ENCODE results near the gene PIAS4.

The PIAS4 gene

DNA sequence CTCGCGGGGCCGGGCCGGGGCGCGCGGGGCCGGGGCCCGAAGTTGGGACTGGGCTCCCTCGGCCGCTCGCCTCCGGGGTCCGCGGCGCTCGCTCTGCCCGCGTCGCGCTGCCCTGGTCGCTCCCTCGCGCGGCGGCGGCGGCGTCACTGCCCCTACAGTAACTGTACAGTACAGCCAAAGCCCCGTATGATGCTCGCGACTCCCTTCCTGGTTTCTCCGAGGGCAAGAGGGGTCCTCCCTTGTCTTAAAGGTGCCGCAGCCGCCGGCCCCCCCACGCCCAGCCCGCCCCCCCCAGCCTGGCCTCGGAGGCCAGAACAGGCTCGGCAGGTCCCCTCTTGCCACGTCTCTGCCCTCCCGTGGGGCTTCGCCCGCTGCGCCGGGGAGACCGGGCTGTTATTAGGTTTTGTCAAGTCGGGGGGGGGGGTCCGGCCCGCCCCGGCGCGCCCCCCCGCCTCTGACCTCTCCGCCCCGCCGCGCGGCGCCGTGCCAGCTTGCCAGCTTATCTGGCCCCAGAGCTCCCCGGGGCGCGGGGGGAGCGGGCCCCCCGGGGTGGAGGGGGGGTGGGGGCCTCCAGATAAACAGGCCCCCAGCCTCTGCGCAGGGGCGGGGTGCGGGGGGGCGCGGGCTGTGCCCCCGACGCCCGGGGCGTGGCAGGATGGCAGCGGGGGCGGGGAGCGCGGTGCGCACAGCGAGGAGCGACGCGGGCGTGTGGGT, 59.3 kb downstream of the PIAS4 start, which contains the start of gene ZBTB7A:
TSS of gene ZBTB7A (minus strand) at position 218 of the 714 bp plus-strand sequence. CDS start 11,667 bp downstream, outside the sequence.
- peak; percentile 89 for DNase-seq
- Histone ChIP-seq H3K4me1 (no peaks in the 10 kb centered on the region), H3K9me3 (no peaks in the 10 kb centered on the region), H3K36me3 (peaks cover 19% of the 10 kb centered on the region), H3K4me3 (ENCODE audit: low read depth, low read length) (peak within 1 kb of the TSS; percentile 69), H3K27me3 (no peaks in the 10 kb centered on the region)
- TF ChIP-seq, protein P1, sequence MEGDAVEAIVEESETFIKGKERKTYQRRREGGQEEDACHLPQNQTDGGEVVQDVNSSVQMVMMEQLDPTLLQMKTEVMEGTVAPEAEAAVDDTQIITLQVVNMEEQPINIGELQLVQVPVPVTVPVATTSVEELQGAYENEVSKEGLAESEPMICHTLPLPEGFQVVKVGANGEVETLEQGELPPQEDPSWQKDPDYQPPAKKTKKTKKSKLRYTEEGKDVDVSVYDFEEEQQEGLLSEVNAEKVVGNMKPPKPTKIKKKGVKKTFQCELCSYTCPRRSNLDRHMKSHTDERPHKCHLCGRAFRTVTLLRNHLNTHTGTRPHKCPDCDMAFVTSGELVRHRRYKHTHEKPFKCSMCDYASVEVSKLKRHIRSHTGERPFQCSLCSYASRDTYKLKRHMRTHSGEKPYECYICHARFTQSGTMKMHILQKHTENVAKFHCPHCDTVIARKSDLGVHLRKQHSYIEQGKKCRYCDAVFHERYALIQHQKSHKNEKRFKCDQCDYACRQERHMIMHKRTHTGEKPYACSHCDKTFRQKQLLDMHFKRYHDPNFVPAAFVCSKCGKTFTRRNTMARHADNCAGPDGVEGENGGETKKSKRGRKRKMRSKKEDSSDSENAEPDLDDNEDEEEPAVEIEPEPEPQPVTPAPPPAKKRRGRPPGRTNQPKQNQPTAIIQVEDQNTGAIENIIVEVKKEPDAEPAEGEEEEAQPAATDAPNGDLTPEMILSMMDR (IDR thresholded peaks at IDR 0.05; ENCODE audit: low read depth, low read length), result no peak

DNA sequence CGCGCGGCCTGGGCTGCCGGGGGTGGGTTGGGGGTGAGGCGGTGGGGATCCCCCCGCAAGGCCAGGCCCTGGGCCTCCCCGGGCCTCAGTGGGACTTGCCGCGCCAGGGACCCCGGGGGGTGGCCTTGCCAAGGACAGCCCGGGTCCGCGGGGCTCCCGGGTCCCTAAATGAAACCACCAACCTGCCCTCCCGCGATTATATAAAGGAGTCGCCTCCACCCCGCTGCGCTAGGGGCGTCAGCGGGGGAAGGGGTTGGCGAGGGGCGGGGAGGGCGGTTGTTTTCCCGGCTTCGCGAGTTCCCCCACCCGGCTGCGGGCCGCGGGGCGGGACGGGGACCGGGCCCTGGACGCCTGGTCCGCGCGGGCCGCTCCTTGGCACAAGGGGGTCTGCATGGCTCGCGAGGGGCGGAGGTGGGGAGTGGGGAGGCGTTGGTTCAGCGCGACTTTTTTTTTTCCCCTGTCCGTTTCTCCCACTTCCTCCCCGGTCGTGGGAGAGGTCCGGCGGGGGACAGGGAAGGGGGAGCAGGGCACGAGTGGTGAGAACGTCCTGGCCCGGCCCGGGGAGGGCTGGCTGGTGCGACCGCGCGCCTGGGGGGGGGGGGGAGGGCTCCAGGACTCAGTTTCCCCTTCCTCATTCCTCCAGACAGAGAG, 60.0 kb downstream of the PIAS4 start:
- peaks cover 12% of the 10 kb centered on the region for H3K36me3 ChIP-seq
- TF ChIP-seq, protein P1 (IDR thresholded peaks at IDR 0.05; ENCODE audit: low read depth, low read length), result no peak
- DNase-seq, result peak; percentile 52
- peak overlapping the region; percentile 69 for H3K4me3 ChIP-seq (ENCODE audit: low read depth, low read length)
- no peaks in the 10 kb centered on the region for H3K27me3 ChIP-seq
- no peaks in the 10 kb centered on the region for H3K4me1 ChIP-seq
- no peaks in the 10 kb centered on the region for H3K9me3 ChIP-seq

DNA sequence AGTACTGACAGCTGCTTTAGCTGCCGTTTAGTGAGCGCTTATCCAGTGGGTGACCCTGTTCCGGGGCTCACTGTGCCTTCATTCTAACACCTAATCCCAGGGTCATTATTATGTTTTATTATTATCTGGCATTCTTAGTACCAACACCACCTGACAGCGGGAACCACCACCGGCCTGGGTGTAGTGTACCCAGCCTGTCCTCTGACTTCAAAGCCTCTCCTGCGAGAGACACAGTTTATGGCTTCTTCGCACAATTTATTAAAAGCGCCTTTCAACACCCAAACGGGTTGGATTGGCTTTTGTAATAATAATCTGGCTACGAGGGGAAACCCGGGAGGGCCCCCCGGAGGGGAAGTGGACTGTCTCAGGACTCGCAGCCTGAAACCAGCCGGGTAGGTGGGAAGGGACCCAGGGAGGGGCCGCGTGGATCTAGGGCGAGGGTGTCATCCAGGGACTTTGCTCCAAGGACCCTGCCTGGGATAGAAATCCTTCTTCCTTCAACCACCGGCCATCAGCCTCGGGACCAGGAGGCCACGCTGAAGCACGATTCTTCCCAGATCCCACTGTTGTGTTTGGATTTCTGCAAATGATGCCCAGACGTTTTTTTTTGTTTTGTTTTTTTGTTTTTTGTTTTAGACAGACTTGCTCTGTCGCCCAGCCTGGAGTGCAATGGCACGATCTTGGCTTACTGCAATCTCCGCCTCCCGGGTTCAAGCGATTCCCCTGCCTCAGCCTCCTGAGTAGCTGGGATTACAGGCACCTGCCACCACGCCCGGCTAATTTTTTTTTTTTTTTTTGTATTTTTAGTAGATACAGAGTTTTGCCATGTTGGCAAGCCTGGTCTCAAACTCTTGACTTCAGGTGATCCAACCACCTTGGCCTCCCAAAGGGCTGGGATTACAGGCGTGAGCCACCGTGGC, 60.8 kb downstream of the PIAS4 start:
- Histone ChIP-seq H3K4me3 (ENCODE audit: low read depth, low read length) (peak overlapping the region; percentile 69), H3K4me1 (no peaks in the 10 kb centered on the region), H3K9me3 (no peaks in the 10 kb centered on the region), H3K36me3 (peaks cover 4% of the 10 kb centered on the region), H3K27me3 (no peaks in the 10 kb centered on the region)
- TF ChIP-seq, protein P1 (IDR thresholded peaks at IDR 0.05; ENCODE audit: low read depth, low read length), result no peak
- peak; percentile 14 for DNase-seq

DNA sequence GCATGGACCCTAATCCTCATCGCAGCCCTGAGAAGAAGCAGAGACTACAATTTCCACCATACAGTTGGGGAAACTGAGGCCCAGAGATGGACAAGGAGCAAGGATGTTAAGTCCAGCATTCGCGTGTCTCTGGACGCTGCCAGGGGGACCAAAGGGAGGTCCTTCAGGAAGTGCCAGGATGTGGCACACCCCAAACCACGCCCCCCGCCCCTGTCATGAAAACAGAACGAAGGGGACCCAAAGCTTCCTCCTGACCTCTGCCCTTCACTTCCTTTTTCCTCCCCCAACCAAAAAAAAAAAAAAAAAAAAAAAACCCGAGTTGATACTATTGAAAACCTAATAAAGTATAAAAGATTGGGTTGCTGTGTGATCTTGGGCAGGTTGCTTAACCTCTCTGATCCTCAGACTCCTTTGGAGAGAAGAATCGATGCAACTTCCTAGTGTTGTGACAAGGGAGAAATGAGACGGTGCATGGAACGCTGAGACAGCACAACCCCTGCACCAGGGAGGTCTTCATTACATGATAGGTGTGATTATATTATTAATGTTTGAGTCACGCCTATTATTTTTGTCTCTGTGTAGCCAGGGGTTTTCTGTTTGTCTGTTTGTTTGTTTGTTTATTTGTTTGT, 61.9 kb downstream of the PIAS4 start:
- DNase-seq, result no peak

DNA sequence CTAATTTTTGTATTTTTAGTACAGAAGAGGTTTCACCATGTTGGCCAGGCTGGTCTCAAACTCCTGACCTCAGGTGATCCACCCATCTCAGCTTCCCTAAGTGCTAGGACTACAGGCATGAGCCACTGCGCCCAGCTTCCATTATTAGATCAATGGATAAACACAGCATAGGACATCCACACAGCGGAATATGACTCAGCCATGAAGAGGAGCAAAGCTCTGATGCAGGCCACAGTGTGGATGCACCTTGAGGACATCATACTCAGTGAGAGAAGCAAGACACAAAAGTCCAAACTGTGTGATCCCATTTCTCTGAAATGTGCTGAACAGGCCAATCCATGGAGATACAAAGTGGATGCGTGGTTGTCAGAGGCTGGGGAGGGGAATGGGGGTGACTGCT, 64.1 kb downstream of the PIAS4 start:
- H3K9me3 ChIP-seq, result no peaks in the 10 kb centered on the region
- TF ChIP-seq, protein P1 (IDR thresholded peaks at IDR 0.05; ENCODE audit: low read depth, low read length), result no peak
- H3K36me3 ChIP-seq, result no peaks in the 10 kb centered on the region
- no peaks in the 10 kb centered on the region for H3K4me1 ChIP-seq
- DNase-seq, result no peak
- H3K27me3 ChIP-seq, result no peaks in the 10 kb centered on the region
- H3K4me3 ChIP-seq (ENCODE audit: low read depth, low read length), result no peak overlapping the region

More for the DNA sequence above, 61.9 kb downstream of the PIAS4 start:
- no peak overlapping the region for H3K4me3 ChIP-seq (ENCODE audit: low read depth, low read length)
- H3K9me3 ChIP-seq, result no peaks in the 10 kb centered on the region
- TF ChIP-seq, protein P1 (IDR thresholded peaks at IDR 0.05; ENCODE audit: low read depth, low read length), result no peak
- no peaks in the 10 kb centered on the region for H3K27me3 ChIP-seq
- H3K36me3 ChIP-seq, result no peaks in the 10 kb centered on the region
- H3K4me1 ChIP-seq, result no peaks in the 10 kb centered on the region

Measured in BE2C (cell line).